Psoas muscle (tissue), 8 donors: ENCODE results near the gene ABCA13. TPM values are rescaled to one million over a fixed set of nuclear protein-coding genes. Genes with fewer than 3 reads are reported as not detected.

Experiments
- ATAC-seq, 4 donors: fragments of 200-7000 bp; cut with Tn5 transposase; one replicate each; pipeline ENCODE4 v1.9.1; 2020; ENCODE audit warnings: moderate library complexity in 3 of 4, mild to moderate bottlenecking in 2 of 4
- DNase-seq, 2 donors: peaks; one replicate each; pipeline ENCODE4 v3.0.0-alpha.2; 2020
- H3K27ac ChIP-seq: fragments of 200-600 bp; one replicate; pipeline ENCODE4 v1.8.0; 2022
- H3K27me3 ChIP-seq, 3 donors: fragments of 200-600 bp in 1 of 3; one replicate each; pipeline versions ENCODE4 v1.6.1 to v1.8.0; 2013 to 2022; ENCODE audit warnings: low read length in 2 of 3, mild to moderate bottlenecking in 2 of 3, moderate library complexity in 1 of 3; ENCODE audit not compliant: insufficient read depth in 3 of 3
- H3K36me3 ChIP-seq, 2 donors: fragments of 200-600 bp in 1 of 2; one replicate each; pipeline versions ENCODE4 v1.6.1 to v1.8.0; 2013 to 2022; ENCODE audit warnings: low read depth in 1 of 2, mild to moderate bottlenecking in 1 of 2, moderate library complexity in 1 of 2; ENCODE audit not compliant: insufficient read depth in 1 of 2
- H3K4me1 ChIP-seq: fragments of 200-600 bp; one replicate; pipeline ENCODE4 v1.8.0; 2022
- H3K4me3 ChIP-seq: fragments of 200-600 bp; one replicate; pipeline ENCODE4 v1.8.0; 2022; ENCODE audit warnings: mild to moderate bottlenecking
- H3K9me3 ChIP-seq: fragments of 200-600 bp; one replicate; pipeline ENCODE4 v1.8.0; 2022
- CTCF ChIP-seq: fragments of 200-600 bp; IDR thresholded peaks from one replicate; pipeline ENCODE4 v1.8.0; 2022; ENCODE audit warnings: antibody characterized with exemption
- WGBS, 3 donors: extraction: QIAGEN DNeasy Blood & Tissue Kit; methylation state at CpG; one replicate each; pipeline versions ENCODE4 v1.1.6 to v1.1.7; 2013; 5-methylcytosine and 5-hydroxymethylcytosine counted together
- intact Hi-C, 2 donors: fragments of 100-400 bp; cut with DNase I; formaldehyde crosslinking; loops; one replicate each; pipeline versions ENCODE4 v1.11.0 to v1.14.2; 2022
- polyA plus RNA-seq, 3 donors: library from polyadenylated mRNA; stranded (reverse); fragments of 200-250 nt; gene quantifications; one replicate each; pipeline ENCODE4 v1.2.3, GENCODE V29; 2013
- total RNA-seq, 4 donors: library from RNA; stranded (reverse); fragmentation: NEBNext Ultra II Directional in 2 of 4; extraction: Animal tissue kit (Norgen Biotek cat#: 25700) in 2 of 4; gene quantifications; one replicate each; pipeline versions ENCODE4 v1.2.1 to v1.2.4, GENCODE V29; 2021 to 2023
- donor health status: healthy with polysubstance abuse.
- donor health status: DM: no; HTN: no; CAD: no; lungs with moderate emphysema.
- donor health status: Bipolar disorder and iron deficiency.
- donor health status: healthy.
- donor health status: DM: yes; HTN: yes; CAD: no.
- donor health status: DM: no; HTN: no; CAD: no.
- donor health status: DM: no; HTN: no; CAD: no.
- donor health status: DM: yes; HTN: yes; CAD: no.

Gene ABCA13
- total and polyA plus RNA-seq, 7 donors = 0.06 to 0.12 (median 0.10) TPM; not detected in 4

GRCh38 chr7:48390388-48391327 lies 219.4 kb downstream of the ABCA13 start:
- H3K27ac ChIP-seq = no peak overlapping the region
- H3K4me1 ChIP-seq = no peaks in the 10 kb centered on the region
- ATAC-seq (no peak), DNase-seq (no peak)
- H3K4me3 ChIP-seq = no peak overlapping the region
- 80 to 83% (median 83%) methylated on average over 6 of the region's 6 CpGs for WGBS, 3 donors
- intact Hi-C loops = no loop called here
- no peaks in the 10 kb centered on the region for H3K9me3 ChIP-seq
- H3K27me3 ChIP-seq = no peaks in the 10 kb centered on the region
- no peaks in the 10 kb centered on the region for H3K36me3 ChIP-seq
- no peak for TF ChIP-seq CTCF

- no peak for TF ChIP-seq CTCF
- no peak overlapping the region for H3K27ac ChIP-seq
- 94 to 97% (median 95%) methylated on average over 2 of the region's 2 CpGs for WGBS, 3 donors
- intact Hi-C loops = no loop called here
- DNase-seq = no peak
- no peaks in the 10 kb centered on the region for H3K27me3 ChIP-seq
- no peak overlapping the region for H3K4me3 ChIP-seq
- no peaks in the 10 kb centered on the region for H3K36me3 ChIP-seq
- H3K4me1 ChIP-seq = no peaks in the 10 kb centered on the region
- no peaks in the 10 kb centered on the region for H3K9me3 ChIP-seq
- no peak for ATAC-seq
Measured at GRCh38 chr7:48398191-48398590, 226.9 kb downstream of the ABCA13 start.

DNA sequence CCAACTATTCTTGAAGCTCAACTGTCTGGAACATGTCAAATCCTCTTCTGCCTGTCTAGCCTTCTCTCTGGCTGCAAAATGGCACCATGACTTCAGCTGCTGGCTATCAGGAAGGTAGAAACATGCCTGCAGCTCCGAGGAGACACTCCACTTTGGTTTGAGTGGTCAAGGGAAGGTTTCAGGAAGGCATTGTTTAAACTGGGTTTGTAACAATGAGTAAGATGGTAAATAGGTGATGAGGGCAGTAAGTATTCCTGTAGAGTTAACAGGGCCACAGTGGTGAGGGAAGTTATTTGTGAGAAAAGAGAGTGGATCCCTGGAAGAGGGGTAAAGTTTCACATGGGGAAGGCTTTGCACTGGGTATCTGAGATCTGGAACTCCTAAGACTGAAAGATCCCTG lies 231.5 kb downstream of the ABCA13 start:
- H3K4me3 ChIP-seq = no peak overlapping the region
- intact Hi-C loops = no loop called here
- H3K36me3 ChIP-seq = no peaks in the 10 kb centered on the region
- DNase-seq (no peak), ATAC-seq (no peak)
- H3K27me3 ChIP-seq = no peaks in the 10 kb centered on the region
- no peaks in the 10 kb centered on the region for H3K9me3 ChIP-seq
- TF ChIP-seq CTCF = no peak
- no peak overlapping the region for H3K27ac ChIP-seq
- H3K4me1 ChIP-seq = no peaks in the 10 kb centered on the region
- 48 to 56% (median 53%) methylated on average over 1 of the region's 1 CpG for WGBS, 3 donors

DNA sequence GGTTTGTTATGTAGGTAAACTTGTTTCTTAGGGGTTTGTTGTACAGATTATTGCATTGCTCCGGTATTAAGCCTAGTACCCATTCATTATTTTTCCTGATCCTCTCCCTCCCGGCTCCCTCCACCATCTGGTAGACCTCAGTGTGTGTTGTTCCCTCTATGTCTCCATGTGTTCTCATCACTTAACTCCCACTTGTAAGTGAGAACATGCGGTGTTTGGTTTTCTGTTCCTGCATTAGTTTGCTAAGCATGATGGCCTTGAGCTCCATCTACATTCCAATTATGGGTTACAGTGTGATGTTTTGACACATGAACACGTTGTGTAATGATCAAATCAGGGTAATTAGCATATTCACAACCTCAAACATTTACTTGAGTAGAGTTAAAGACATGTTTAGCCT lies 237.5 kb downstream of the ABCA13 start:
- no peaks in the 10 kb centered on the region for H3K36me3 ChIP-seq
- H3K4me3 ChIP-seq = no peak overlapping the region
- no peaks in the 10 kb centered on the region for H3K27me3 ChIP-seq
- no peaks in the 10 kb centered on the region for H3K9me3 ChIP-seq
- ATAC-seq = no peak
- no peaks in the 10 kb centered on the region for H3K4me1 ChIP-seq
- H3K27ac ChIP-seq = no peak overlapping the region
- intact Hi-C loops = no loop called here
- WGBS, 3 donors = 75 to 76% (median 75%) methylated on average over 4 of the region's 4 CpGs
- DNase-seq = no peak
- no peak for TF ChIP-seq CTCF
